ENCODE measurements around the gene CCT8.

- no peak for TF ChIP-seq CTCF (conservative IDR thresholded peaks at IDR 0.05; ENCODE audit: low read length)
- TF ChIP-seq EZH2phosphoT487 (IDR thresholded peaks at IDR 0.05; ENCODE audit: borderline replicate concordance) = no peak
Measured at GRCh38 chr21:29018540-29018939, 54.9 kb downstream of the CCT8 start.

All from Loucy (cell line).